ENCODE data around the gene NKX6-1.

NKX6-1 gene

GRCh38 chr4:84498203-84498934 is 723 bp downstream of the NKX6-1 start:
- no peak for DNase-seq (ENCODE audit: low read depth)

GRCh38 chr4:84497504-84498202 is 1.4 kb downstream of the NKX6-1 start:
- no peak for DNase-seq (ENCODE audit: low read depth)

DNA sequence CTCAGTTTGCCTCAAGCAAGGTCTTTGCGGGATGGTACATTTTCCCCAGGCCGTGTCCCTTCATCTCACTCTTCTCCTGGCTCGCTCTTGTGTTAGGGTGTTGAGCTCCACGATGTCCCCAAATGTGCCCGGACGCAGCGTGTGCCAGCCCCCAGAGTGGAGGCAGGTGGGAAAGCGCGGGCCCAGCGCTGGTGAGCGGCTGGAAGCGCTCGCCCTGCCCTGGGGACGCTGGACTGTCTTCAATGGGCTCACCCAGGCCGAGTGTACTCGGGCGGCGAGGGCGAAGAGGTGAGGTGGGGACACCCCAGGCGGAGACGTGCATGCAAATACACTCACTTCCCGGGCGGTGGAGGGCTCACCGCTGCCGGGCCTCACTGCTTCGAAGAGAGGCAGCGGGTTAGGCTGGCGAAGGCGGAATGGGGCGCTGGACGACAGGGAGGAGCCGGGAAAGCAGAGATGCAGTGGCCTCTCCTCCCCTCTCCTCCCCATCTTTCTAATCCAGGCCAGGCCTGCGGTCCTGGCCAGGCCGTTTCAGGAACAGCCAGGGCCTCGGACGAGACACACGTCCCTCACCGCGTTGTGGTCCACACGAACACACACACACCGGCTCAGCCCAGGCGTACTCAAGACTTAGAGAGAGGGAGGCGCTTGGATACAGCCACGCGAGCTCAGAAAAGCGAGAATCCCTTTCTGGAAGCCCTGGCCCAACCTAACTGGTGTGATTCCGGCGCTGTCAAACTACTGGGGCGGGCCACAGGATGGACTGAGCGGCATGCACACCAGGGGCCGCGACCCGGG is 2.2 kb downstream of the NKX6-1 start:
- no peak for DNase-seq (ENCODE audit: low read depth)

DNA sequence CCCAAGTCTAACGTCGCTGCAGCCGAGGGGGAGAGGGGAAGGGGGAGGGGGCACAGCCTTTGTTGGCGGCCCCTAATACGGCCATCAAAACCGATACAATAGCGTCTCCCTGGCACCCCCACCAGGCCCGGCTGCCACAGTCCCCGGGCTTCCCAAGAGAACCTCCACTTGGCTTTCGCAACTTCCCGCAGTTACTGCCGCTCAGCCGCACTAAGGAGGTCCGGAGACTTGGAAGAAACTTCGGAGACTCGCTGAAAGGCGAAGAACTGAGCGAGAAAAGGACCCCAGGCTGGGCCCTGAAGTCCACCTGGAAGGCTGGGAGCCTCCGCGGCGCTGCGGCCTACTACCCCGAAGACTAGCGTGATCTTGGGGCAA is 2.8 kb downstream of the NKX6-1 start:
- DNase-seq (ENCODE audit: low read depth) = no peak

GRCh38 chr4:84495794-84496261 is 3.3 kb downstream of the NKX6-1 start:
- DNase-seq (ENCODE audit: low read depth) = no peak

GRCh38 chr4:84495118-84495793 is 3.8 kb downstream of the NKX6-1 start:
- DNase-seq (ENCODE audit: low read depth) = no peak

DNA sequence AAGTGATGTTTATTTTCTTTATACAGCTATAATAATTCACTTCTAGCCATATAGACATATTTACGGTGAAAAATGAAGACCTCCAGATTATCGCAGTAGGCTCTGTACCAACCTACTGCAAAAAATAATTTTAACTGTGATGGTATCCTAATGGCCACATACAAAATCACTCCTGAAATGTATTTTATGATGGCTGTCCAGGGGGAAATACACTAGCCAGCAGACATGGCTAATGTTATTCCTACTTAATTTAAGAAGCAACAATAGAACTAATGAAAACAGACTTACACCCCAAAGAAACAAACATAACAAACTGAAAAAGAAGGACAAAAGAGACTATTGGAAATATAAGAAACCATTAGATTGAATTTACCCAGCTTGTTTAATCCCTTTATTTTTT is 4.6 kb downstream of the NKX6-1 start:
- no peak for DNase-seq (ENCODE audit: low read depth)

DNA sequence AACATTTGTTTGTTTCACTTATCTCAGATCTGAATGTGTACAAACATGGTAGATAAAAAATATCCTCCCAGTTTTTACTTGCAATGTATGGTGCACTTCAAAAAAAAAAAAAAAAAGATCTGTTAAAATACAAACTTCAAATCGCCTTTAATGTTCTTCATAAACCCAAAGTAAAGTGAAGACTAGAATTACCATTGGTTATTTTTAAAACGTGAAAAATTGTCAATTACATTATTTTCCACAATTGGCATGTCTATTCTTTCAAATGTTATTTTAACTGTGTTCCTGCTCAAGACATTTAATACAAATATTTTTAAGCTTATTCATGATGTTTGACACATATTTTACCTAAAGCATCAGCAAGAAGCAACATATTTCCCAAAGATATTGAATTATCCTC is 5.0 kb downstream of the NKX6-1 start:
- no peak for DNase-seq (ENCODE audit: low read depth)

DNA sequence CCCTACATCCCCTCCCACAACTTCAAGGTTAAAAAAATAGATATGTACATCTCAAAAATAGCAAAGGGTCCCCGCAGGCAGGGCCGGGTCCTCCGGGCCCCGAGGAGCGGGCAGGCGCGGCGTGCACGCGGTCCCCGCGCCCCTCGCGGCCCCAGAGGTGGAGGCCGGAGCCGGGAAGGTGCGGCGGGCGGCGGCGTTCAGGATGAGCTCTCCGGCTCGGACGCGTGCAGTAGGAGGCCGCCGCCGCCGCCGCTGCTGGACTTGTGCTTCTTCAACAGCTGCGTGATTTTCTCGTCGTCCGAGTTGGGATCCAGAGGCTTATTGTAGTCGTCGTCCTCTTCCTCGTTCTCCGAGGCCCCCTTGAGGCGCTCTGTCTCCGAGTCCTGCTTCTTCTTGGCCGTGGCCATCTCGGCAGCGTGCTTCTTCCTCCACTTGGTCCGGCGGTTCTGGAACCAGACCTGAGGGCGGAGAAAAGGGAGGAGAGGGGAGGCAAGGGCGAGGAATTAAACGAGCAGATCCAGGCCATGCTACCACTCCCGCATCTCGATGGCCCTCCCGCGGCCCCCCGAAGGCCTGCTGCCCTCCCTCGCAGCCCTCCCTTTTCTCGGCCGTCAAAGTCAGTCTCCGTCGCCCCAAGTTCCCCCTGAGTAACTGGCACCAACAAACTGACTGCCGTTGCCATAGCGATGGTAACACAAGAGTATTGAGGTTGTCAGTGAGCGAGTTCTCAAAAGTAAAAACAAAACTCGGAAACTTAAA is 5.8 kb downstream of the NKX6-1 start:
- DNase-seq (ENCODE audit: low read depth) = no peak

- DNase-seq (ENCODE audit: low read depth) = no peak
Observed at GRCh38 chr4:84492737-84493091, 6.4 kb downstream of the NKX6-1 start.

GRCh38 chr4:84492290-84492689 is 6.8 kb downstream of the NKX6-1 start:
- no peak for DNase-seq (ENCODE audit: low read depth)

DNA sequence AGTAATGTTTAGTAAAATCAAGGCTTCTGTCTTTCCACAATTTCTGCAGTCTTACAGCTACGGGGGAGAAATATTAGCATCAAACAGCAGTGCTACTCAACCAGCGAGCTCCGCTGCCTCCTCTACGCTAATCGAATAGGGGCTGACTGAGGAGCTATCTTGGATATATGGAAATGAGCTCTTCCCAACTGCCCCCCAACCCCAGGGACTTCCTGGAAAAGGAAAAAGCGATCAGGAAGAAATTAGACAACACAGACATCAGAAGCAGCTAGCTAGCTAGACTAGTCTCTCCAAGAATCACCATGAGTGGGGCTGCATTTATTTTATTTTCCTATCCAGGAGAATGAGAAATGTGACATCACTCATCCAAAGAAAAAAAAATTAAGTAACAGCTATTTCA is 7.6 kb downstream of the NKX6-1 start:
- DNase-seq (ENCODE audit: low read depth) = no peak

GRCh38 chr4:84490663-84491062 is 8.4 kb downstream of the NKX6-1 start:
- no peak for DNase-seq (ENCODE audit: low read depth)

GRCh38 chr4:84484236-84484635 is 14.9 kb downstream of the NKX6-1 start:
- DNase-seq (ENCODE audit: low read depth) = no peak

- DNase-seq (ENCODE audit: low read depth) = no peak
Observed at GRCh38 chr4:84483688-84484087, 15.4 kb downstream of the NKX6-1 start.

- DNase-seq (ENCODE audit: low read depth) = no peak
Observed at GRCh38 chr4:84482564-84483563, 16.2 kb downstream of the NKX6-1 start.

DNA sequence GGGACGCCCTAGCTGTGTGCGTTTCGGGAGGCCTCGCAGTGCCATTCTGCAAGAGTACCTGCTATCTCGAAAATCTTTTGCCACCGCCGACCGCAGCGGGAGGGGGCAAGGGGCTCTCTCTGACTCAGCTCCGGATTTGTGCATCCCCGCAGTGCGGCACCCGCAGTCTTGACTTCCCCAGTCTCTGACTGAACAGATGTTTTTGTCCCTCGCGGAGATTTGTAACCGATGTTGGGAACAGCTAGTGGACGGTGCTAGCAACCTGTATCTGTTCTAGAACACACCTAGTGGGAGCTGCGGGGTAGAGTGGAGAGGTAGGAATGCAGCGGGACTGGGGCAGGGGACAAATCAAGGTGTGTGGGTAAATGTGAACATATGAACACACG is 17.2 kb downstream of the NKX6-1 start:
- DNase-seq (ENCODE audit: low read depth) = no peak

GRCh38 chr4:84481077-84481859 is 17.8 kb downstream of the NKX6-1 start:
- no peak for DNase-seq (ENCODE audit: low read depth)

- DNase-seq (ENCODE audit: low read depth) = no peak
Observed at GRCh38 chr4:84480082-84480481, 19.0 kb downstream of the NKX6-1 start.

- DNase-seq (ENCODE audit: low read depth) = no peak
Observed at GRCh38 chr4:84479663-84480062, 19.4 kb downstream of the NKX6-1 start.
